K562 (cell line): ENCODE measurements around the gene GATAD2B. TPM values are rescaled to one million over a fixed set of nuclear protein-coding genes. Genes with fewer than 3 reads are reported as not detected.

ENCODE experiments used
- CSDE1 ChIP-seq, 2 experiments: fragments of 450-650 bp; IDR thresholded peaks; 2 replicates each; pipeline ENCODE4 v1.6.1; 2016; ENCODE audit warnings: mild to moderate bottlenecking in 1 of 2
- GABPB2 ChIP-seq: fragments of 250-450 bp; sonication (Bioruptor Pico); conservative IDR thresholded peaks from 2 replicates; pipeline ENCODE4 v1.5.1; 2021; ENCODE audit warnings: mild to moderate bottlenecking
- HNRNPLL ChIP-seq: fragments of 200-400 bp; formaldehyde crosslinking; IDR thresholded peaks from 2 replicates; pipeline ENCODE4 v1.6.1; 2017; ENCODE audit warnings: low read length, low read depth, mild to moderate bottlenecking; ENCODE audit not compliant: poor library complexity, severe bottlenecking
- NR2C1 ChIP-seq, 2 experiments: fragments of 450-650 bp; IDR thresholded peaks; 2 replicates each; pipeline ENCODE4 v1.6.1; 2017; ENCODE audit warnings: mild to moderate bottlenecking in 2 of 2, antibody characterized with exemption in 1 of 2, inconsistent platforms in 1 of 2, missing compliant biosample characterization in 1 of 2, missing genetic modification characterization in 1 of 2
- TAL1 ChIP-seq: fragments of 450-650 bp; IDR thresholded peaks from 2 replicates; pipeline ENCODE4 v1.6.1; 2016; ENCODE audit warnings: mild to moderate bottlenecking
- polyA plus RNA-seq, 8 experiments: library from polyadenylated mRNA; depleted of rRNA in 4 of 8; stranded (reverse) in 5 of 8; unstranded in 3 of 8; fragments of >200 nt; fragmentation: Nextera tagmentation in 2 of 8; fragmentation: Illumina TruSeq in 1 of 8; extraction: Ambion mirVana in 2 of 8; extraction: Trizol in 1 of 8; gene quantifications; 2 replicates each; pipeline versions ENCODE4 v1.2.1 to v1.2.3, GENCODE V29; 2011 to 2014; ENCODE audit warnings: inconsistent platforms in 1 of 8, missing spikeins in 1 of 8
- total RNA-seq, 7 experiments: library from RNA; depleted of rRNA in 6 of 7; stranded (reverse); fragments of >200 nt in 6 of 7; fragmentation: Illumina TruSeq in 2 of 7; extraction: Trizol in 2 of 7; gene quantifications; 2 replicates each; pipeline versions ENCODE4 v1.2.1 to v1.2.3, GENCODE V29; 2011 to 2021; ENCODE audit warnings: low replicate concordance in 1 of 7
- TF ChIP-seq, protein P1 (sequence below): fragments of 150-350 bp; IDR thresholded peaks from 2 replicates; pipeline ENCODE4 v1.6.1; 2014; ENCODE audit warnings: low read depth, mild to moderate bottlenecking, low read length, borderline replicate concordance

GATAD2B gene
- total and polyA plus RNA-seq, 9 of the 15 experiments (the other 6 are each of a cell fraction or from before 2014, with no cell fraction given): 1.5 to 40.2 (median 4.9) TPM

DNA sequence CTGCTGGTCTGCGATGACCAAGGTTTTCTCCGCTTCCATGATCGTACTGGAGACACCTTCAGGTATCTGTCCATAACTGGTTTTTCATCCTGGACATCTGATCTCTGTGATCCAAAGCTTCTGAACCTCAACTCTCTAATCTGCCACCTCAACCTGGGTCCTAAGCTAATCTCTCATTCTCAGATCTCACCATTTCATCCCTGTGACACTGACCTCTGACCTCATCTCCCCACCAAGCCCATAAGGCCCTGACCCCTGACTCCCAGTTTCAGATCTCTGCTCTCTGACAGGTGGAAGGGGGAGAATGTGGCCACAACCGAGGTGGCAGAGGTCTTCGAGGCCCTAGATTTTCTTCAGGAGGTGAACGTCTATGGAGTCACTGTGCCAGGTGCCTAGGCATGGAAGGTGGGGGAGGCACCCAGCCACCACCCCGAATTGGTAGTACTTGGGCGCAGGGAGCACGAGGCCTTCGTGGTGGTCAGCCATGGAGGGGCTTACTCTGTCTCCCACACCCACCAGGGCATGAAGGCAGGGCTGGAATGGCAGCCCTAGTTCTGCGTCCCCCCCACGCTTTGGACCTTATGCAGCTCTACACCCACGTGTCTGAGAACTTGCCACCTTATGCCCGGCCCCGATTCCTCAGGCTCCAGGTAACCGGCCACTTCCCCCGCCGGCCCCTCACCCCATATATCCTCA is 143.8 kb downstream of the GATAD2B start (continued):
- TF ChIP-seq NR2C1 (IDR thresholded peaks at IDR 0.05): peak; percentile 79
- peak; percentile 85 for TF ChIP-seq NR2C1 (tag; IDR thresholded peaks at IDR 0.05)
- TF ChIP-seq GABPB2 (CRISPR knock-in tag): no peak
- TF ChIP-seq, protein P1, sequence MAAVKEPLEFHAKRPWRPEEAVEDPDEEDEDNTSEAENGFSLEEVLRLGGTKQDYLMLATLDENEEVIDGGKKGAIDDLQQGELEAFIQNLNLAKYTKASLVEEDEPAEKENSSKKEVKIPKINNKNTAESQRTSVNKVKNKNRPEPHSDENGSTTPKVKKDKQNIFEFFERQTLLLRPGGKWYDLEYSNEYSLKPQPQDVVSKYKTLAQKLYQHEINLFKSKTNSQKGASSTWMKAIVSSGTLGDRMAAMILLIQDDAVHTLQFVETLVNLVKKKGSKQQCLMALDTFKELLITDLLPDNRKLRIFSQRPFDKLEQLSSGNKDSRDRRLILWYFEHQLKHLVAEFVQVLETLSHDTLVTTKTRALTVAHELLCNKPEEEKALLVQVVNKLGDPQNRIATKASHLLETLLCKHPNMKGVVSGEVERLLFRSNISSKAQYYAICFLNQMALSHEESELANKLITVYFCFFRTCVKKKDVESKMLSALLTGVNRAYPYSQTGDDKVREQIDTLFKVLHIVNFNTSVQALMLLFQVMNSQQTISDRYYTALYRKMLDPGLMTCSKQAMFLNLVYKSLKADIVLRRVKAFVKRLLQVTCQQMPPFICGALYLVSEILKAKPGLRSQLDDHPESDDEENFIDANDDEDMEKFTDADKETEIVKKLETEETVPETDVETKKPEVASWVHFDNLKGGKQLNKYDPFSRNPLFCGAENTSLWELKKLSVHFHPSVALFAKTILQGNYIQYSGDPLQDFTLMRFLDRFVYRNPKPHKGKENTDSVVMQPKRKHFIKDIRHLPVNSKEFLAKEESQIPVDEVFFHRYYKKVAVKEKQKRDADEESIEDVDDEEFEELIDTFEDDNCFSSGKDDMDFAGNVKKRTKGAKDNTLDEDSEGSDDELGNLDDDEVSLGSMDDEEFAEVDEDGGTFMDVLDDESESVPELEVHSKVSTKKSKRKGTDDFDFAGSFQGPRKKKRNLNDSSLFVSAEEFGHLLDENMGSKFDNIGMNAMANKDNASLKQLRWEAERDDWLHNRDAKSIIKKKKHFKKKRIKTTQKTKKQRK: no peak
- TF ChIP-seq TAL1: peak; percentile 94
- TF ChIP-seq CSDE1 (IDR thresholded peaks at IDR 0.05): no peak
- no peak for TF ChIP-seq HNRNPLL
